HepG2 (cell line): Measurements from ENCODE around the gene GRIP1. TPM values are rescaled to one million over a fixed set of nuclear protein-coding genes. Genes with fewer than 3 reads are reported as not detected.

ENCODE experiments used
- EZH2 ChIP-seq: conservative IDR thresholded peaks from 2 replicates; pipeline ENCODE4 v1.6.1; 2012; ENCODE audit warnings: mild to moderate bottlenecking, low read depth, low read length, moderate library complexity
- NCOR1 ChIP-seq: fragments of 200-600 bp; sonication (generic); IDR thresholded peaks from 2 replicates; pipeline ENCODE4 v1.7.0; 2017; ENCODE audit warnings: antibody characterized with exemption, low read length, borderline replicate concordance
- NFYB ChIP-seq: sonication (generic); formaldehyde crosslinking; IDR thresholded peaks from 2 replicates; pipeline ENCODE4 v1.4.0; 2020; ENCODE audit warnings: missing genetic modification reagents
- NRL ChIP-seq: sonication (generic); formaldehyde crosslinking; IDR thresholded peaks from 2 replicates; pipeline ENCODE4 v1.5.0; 2020; ENCODE audit warnings: missing genetic modification reagents, mild to moderate bottlenecking, moderate library complexity, borderline replicate concordance
- RARA ChIP-seq: IDR thresholded peaks from 2 replicates; pipeline ENCODE4 v1.6.1; 2016; ENCODE audit warnings: missing genetic modification reagents, missing compliant biosample characterization
- RBM22 ChIP-seq: fragments of 200-400 bp; formaldehyde crosslinking; optimal IDR thresholded peaks from 2 replicates; pipeline ENCODE3; 2017; ENCODE audit warnings: mild to moderate bottlenecking, low read length, moderate library complexity
- SNAI1 ChIP-seq: sonication (generic); formaldehyde crosslinking; IDR thresholded peaks from 2 replicates; pipeline ENCODE4 v1.5.0; 2020; ENCODE audit warnings: mild to moderate bottlenecking, missing genetic modification reagents, borderline replicate concordance
- SNAPC2 ChIP-seq: sonication (generic); formaldehyde crosslinking; IDR thresholded peaks from 2 replicates; pipeline ENCODE4 v1.8.1; 2022; ENCODE audit warnings: mild to moderate bottlenecking, missing genetic modification reagents
- ZMAT3 ChIP-seq: sonication (generic); formaldehyde crosslinking; conservative IDR thresholded peaks from 2 replicates; pipeline ENCODE4 v1.7.0; 2021; ENCODE audit warnings: missing genetic modification reagents
- ZNF101 ChIP-seq: sonication (generic); formaldehyde crosslinking; IDR thresholded peaks from 2 replicates; pipeline ENCODE4 v1.4.0; 2020; ENCODE audit warnings: mild to moderate bottlenecking, low read depth, missing genetic modification reagents, borderline replicate concordance
- ZNF282 ChIP-seq: fragments of 450-650 bp; IDR thresholded peaks from 2 replicates; pipeline ENCODE4 v1.6.1; 2018; ENCODE audit not compliant: partially characterized antibody
- ZNF605 ChIP-seq: sonication (generic); formaldehyde crosslinking; IDR thresholded peaks from 2 replicates; pipeline ENCODE4 v1.8.0; 2022; ENCODE audit warnings: mild to moderate bottlenecking, missing genetic modification reagents
- ZNF850 ChIP-seq: sonication (generic); formaldehyde crosslinking; conservative IDR thresholded peaks from 2 replicates; pipeline ENCODE4 v1.9.0; 2021; ENCODE audit warnings: mild to moderate bottlenecking, missing genetic modification reagents
- polyA plus RNA-seq, 8 experiments: library from polyadenylated mRNA; depleted of rRNA in 3 of 8; stranded (reverse) in 7 of 8; unstranded in 1 of 8; fragments of >200 nt; fragmentation: Illumina TruSeq in 4 of 8; extraction: Trizol in 4 of 8; gene quantifications; 2 replicates each; pipeline versions ENCODE4 v1.2.1 to v1.2.3, GENCODE V29; 2011 to 2016; ENCODE audit warnings: low read depth in 4 of 8, missing spikeins in 1 of 8, mixed read lengths in 1 of 8; ENCODE audit not compliant: insufficient read depth in 1 of 8
- total RNA-seq, 5 experiments: library from RNA; depleted of rRNA; stranded (reverse); fragments of >200 nt; fragmentation: Illumina TruSeq; extraction: Trizol; gene quantifications; 2 replicates each; pipeline ENCODE4 v1.2.3, GENCODE V29; 2016; ENCODE audit warnings: low read depth in 1 of 5
- TF ChIP-seq, protein P1 (sequence below): sonication (generic); formaldehyde crosslinking; IDR thresholded peaks from 2 replicates; pipeline ENCODE4 v1.8.0; 2023; ENCODE audit warnings: mild to moderate bottlenecking, missing genetic modification reagents
- TF ChIP-seq, protein P2 (sequence below), 2 experiments: IDR thresholded peaks; 2 replicates each; pipeline ENCODE4 v1.6.1; 2011 to 2012; ENCODE audit warnings: low read length in 2 of 2, borderline replicate concordance in 1 of 2, low read depth in 1 of 2, mild to moderate bottlenecking in 1 of 2, moderate library complexity in 1 of 2
- TF ChIP-seq, protein P3 (sequence below): sonication (generic); formaldehyde crosslinking; IDR thresholded peaks from 2 replicates; pipeline ENCODE4 v1.4.0; 2020; ENCODE audit warnings: mild to moderate bottlenecking, missing genetic modification reagents

The GRIP1 gene
- total and polyA plus RNA-seq, 2 of the 13 experiments (the other 11 are each of a cell fraction or from before 2014, with no cell fraction given), result not detected

DNA sequence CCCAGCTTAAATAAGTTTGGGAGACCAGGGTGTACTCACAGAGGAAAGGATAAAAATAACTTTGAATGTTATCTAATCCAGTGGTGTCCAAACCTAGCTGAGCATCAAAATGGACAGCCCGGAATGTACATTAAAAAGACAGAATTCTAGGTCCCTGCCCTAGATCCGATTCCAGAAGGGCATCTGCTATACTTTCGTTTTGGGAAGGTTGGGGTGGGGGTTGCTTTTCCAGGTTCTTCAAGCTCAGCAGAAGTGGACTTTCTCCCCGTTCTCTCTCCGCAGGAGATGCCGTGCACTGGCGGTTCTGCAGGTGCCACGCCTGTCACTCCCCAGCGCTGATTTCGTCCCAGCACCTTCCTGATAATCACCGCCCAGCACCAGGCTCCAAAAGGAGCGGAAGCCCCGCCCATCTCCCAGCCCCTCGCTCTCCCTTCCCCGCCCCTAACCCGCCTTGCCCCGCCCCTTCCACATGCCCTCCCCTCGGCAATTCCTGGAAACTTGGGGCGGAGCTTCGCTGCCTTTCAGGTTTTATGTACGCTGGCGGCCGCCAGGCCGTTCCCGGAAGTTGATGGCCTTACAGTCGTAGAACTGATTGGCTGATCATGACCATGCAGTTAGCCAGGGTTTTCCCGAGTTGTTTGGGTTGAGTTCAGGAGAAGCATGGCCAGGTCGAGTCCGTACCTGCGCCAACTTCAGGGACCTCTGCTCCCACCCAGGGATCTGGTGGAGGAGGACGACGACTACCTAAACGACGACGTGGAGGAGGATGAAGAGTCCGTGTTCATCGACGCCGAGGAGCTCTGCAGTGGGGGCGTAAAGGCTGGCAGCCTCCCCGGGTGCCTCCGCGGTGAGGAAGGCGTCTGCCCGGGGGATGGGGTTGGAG lies 376.7 kb downstream of the GRIP1 start, which contains the start of gene HELB (continued):
- TF ChIP-seq ZNF282, result no peak
- TF ChIP-seq ZNF605 (CRISPR knock-in tag), result peak; percentile 77
- TF ChIP-seq NRL, result 0 out of 2 replicates have a peak, but pooled peaks have one; percentile 43
- TF ChIP-seq ZNF850 (CRISPR knock-in tag), result no peak
- TF ChIP-seq, protein P1, sequence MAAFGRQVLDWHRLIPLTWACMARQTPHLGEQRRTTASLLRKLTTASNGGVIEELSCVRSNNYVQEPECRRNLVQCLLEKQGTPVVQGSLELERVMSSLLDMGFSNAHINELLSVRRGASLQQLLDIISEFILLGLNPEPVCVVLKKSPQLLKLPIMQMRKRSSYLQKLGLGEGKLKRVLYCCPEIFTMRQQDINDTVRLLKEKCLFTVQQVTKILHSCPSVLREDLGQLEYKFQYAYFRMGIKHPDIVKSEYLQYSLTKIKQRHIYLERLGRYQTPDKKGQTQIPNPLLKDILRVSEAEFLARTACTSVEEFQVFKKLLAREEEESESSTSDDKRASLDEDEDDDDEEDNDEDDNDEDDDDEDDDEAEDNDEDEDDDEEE (CRISPR knock-in tag), result no peak
- TF ChIP-seq SNAI1, result no peak
- peak; percentile 68 for TF ChIP-seq NFYB (CRISPR knock-in tag)
- TF ChIP-seq NCOR1, result no peak; the same call in 1 of the 2 replicates
- TF ChIP-seq, protein P2, sequence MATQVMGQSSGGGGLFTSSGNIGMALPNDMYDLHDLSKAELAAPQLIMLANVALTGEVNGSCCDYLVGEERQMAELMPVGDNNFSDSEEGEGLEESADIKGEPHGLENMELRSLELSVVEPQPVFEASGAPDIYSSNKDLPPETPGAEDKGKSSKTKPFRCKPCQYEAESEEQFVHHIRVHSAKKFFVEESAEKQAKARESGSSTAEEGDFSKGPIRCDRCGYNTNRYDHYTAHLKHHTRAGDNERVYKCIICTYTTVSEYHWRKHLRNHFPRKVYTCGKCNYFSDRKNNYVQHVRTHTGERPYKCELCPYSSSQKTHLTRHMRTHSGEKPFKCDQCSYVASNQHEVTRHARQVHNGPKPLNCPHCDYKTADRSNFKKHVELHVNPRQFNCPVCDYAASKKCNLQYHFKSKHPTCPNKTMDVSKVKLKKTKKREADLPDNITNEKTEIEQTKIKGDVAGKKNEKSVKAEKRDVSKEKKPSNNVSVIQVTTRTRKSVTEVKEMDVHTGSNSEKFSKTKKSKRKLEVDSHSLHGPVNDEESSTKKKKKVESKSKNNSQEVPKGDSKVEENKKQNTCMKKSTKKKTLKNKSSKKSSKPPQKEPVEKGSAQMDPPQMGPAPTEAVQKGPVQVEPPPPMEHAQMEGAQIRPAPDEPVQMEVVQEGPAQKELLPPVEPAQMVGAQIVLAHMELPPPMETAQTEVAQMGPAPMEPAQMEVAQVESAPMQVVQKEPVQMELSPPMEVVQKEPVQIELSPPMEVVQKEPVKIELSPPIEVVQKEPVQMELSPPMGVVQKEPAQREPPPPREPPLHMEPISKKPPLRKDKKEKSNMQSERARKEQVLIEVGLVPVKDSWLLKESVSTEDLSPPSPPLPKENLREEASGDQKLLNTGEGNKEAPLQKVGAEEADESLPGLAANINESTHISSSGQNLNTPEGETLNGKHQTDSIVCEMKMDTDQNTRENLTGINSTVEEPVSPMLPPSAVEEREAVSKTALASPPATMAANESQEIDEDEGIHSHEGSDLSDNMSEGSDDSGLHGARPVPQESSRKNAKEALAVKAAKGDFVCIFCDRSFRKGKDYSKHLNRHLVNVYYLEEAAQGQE (IDR thresholded peaks at IDR 0.05; ENCODE audit: borderline replicate concordance in 1 of 2, low read depth in 1 of 2, low read length in 2 of 2), result no peak
- TF ChIP-seq ZNF101, result no peak
- no peak for TF ChIP-seq EZH2
- TF ChIP-seq ZMAT3 (CRISPR knock-in tag), result 0 out of 2 replicates have a peak, but pooled peaks have one; percentile 61
- peak; percentile 65 for TF ChIP-seq RARA (CRISPR knock-in tag)
- no peak for TF ChIP-seq SNAPC2 (CRISPR knock-in tag)
- TF ChIP-seq RBM22, result no peak
- TF ChIP-seq, protein P3, sequence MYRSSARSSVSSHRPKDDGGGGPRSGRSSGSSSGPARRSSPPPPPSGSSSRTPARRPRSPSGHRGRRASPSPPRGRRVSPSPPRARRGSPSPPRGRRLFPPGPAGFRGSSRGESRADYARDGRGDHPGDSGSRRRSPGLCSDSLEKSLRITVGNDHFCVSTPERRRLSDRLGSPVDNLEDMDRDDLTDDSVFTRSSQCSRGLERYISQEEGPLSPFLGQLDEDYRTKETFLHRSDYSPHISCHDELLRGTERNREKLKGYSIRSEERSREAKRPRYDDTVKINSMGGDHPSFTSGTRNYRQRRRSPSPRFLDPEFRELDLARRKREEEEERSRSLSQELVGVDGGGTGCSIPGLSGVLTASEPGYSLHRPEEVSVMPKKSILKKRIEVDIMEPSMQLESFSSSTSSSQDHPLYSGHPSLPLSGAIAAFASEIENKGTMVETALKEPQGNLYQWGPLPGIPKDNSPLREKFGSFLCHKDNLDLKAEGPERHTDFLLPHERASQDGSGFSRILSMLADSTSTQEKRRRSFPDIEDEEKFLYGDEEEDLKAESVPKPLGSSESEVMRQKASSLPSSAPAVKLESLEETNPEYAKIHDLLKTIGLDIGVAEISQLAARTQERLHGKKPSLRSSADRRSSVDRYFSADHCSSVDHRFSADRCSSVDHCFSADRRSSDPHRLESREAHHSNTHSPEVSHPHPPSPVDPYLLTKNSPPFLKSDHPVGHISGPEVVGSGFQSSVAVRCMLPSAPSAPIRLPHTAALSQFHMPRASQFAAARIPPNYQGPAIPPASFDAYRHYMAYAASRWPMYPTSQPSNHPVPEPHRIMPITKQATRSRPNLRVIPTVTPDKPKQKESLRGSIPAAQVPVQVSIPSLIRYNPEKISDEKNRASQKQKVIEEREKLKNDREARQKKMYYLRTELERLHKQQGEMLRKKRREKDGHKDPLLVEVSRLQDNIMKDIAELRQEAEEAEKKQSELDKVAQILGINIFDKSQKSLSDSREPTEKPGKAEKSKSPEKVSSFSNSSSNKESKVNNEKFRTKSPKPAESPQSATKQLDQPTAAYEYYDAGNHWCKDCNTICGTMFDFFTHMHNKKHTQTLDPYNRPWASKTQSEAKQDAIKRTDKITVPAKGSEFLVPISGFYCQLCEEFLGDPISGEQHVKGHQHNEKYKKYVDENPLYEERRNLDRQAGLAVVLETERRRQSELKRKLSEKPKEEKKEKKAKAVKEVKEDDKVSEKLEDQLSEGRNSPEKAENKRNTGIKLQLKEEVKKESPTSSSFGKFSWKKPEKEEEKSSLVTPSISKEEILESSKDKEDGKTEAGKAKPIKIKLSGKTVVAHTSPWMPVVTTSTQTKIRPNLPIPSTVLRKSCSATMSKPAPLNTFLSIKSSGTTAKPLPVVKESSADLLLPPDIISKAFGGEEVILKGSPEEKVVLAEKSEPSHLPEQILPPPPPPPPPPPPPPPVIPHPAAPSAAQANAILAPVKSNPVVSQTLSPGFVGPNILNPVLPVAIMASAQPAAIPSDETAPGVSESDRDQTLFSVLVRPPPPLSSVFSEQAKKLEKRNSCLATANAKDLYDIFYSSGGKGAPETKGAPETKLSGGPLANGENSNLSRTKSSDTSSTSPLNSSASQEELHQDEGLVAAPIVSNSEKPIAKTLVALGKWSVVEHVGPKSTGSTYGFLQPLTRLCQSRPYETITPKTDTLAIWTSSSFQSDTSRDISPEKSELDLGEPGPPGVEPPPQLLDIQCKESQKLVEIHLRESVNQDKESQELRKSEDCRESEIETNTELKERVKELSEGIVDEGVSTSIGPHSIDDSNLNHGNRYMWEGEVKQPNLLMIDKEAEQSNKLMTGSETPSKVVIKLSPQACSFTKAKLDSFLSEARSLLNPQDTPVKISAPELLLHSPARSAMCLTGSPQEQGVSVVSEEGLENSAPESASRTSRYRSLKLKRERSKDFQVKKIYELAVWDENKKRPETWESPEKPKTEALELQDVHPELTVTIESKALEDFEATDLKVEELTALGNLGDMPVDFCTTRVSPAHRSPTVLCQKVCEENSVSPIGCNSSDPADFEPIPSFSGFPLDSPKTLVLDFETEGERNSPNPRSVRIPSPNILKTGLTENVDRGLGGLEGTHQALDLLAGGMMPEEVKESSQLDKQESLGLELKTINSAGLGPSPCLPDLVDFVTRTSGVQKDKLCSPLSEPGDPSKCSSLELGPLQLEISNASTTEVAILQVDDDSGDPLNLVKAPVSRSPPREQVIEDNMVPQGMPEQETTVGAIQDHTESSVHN (CRISPR knock-in tag), result no peak
